GF-D8 (cell line): Measurements from ENCODE around the gene RAX2.
A peak's percentile ranks its signal among the peaks of the same experiment; 100 is the strongest.
"Not testable (repeated sequence)": the region's sequence is repeated elsewhere in the genome, so short reads cannot be mapped to it uniquely, and the experiment has no call there.

Experiments used
- DNase-seq: peaks from one replicate; lab custom pipeline; 2025; lab: John Stamatoyannopoulos, UW

Gene RAX2

GRCh38 chr19:3778104-3778867 lies 6.3 kb upstream of the RAX2 start:
- no peak for DNase-seq

GRCh38 chr19:3776479-3777040 lies 4.5 kb upstream of the RAX2 start:
- no peak for DNase-seq

GRCh38 chr19:3775831-3776230 lies 3.8 kb upstream of the RAX2 start:
- DNase-seq, result no peak

- no peak for DNase-seq
Measured at GRCh38 chr19:3775374-3775711, 3.3 kb upstream of the RAX2 start.

- DNase-seq, result no peak
Measured at GRCh38 chr19:3774621-3775373, 2.8 kb upstream of the RAX2 start.

- DNase-seq, result no peak
Measured at GRCh38 chr19:3773814-3774515, 1.9 kb upstream of the RAX2 start.

GRCh38 chr19:3771000-3771905 lies 775 bp downstream of the RAX2 start:
- no peak for DNase-seq

- DNase-seq, result no peak
Measured at GRCh38 chr19:3770136-3770999, 1.7 kb downstream of the RAX2 start.

GRCh38 chr19:3769494-3769893 lies 2.5 kb downstream of the RAX2 start:
- no peak for DNase-seq

GRCh38 chr19:3768748-3769099 lies 3.3 kb downstream of the RAX2 start:
- DNase-seq, result no peak

- DNase-seq, result no peak
Measured at GRCh38 chr19:3768015-3768747, 3.8 kb downstream of the RAX2 start.

- DNase-seq, result no peak
Measured at GRCh38 chr19:3767050-3767449, 5.0 kb downstream of the RAX2 start.

- no peak for DNase-seq
Measured at GRCh38 chr19:3766520-3766919, 5.5 kb downstream of the RAX2 start.

GRCh38 chr19:3765757-3766156 lies 6.3 kb downstream of the RAX2 start:
- DNase-seq, result not testable (repeated sequence)

GRCh38 chr19:3765121-3765520 lies 6.9 kb downstream of the RAX2 start:
- DNase-seq, result no peak

GRCh38 chr19:3762501-3763459 lies 9.2 kb downstream of the RAX2 start, which contains the start of gene MRPL54:
Gene MRPL54 (plus strand): TSS chr19:3762682. CDS start chr19:3762701, 19 bp downstream.
- peak; percentile 98 for DNase-seq

GRCh38 chr19:3762130-3762473 lies 9.9 kb downstream of the RAX2 start:
- no peak for DNase-seq

- DNase-seq, result peak; percentile 77
Measured at GRCh38 chr19:3761382-3762129, 10.5 kb downstream of the RAX2 start, which contains the start of gene APBA3. Gene APBA3 (minus strand): TSS chr19:3761692. CDS start chr19:3760264, 1,428 bp downstream.
